Ureter (tissue), 1 donor: ENCODE measurements around the gene FGB. TPM values are rescaled to one million over a fixed set of nuclear protein-coding genes. Genes with fewer than 3 reads are reported as not detected.

ENCODE experiments used
- DNase-seq: peaks from one replicate; pipeline ENCODE4 v3.0.0-alpha.2; 2020; ENCODE audit warnings: low spot score
- total RNA-seq: library from RNA; stranded (reverse); gene quantifications from one replicate; pipeline ENCODE4 v1.2.4, GENCODE V29; 2023
- donor health status: DM: yes; HTN: yes; CAD: no.

The FGB gene
- total RNA-seq: 1.3 TPM

DNA sequence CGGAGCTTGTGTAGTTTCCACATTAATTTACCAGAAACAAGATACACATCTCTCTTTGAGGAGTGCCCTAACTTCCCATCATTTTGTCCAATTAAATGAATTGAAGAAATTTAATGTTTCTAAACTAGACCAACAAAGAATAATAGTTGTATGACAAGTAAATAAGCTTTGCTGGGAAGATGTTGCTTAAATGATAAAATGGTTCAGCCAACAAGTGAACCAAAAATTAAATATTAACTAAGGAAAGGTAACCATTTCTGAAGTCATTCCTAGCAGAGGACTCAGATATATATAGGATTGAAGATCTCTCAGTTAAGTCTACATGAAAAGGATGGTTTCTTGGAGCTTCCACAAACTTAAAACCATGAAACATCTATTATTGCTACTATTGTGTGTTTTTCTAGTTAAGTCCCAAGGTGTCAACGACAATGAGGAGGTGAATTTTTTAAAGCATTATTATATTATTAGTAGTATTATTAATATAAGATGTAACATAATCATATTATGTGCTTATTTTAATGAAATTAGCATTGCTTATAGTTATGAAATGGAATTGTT is at the start of gene FGB:
Gene FGB (plus strand): TSS at position 315 of the 558 bp plus-strand sequence. CDS start 8 bp downstream, at position 323.
- DNase-seq: no peak

- DNase-seq: no peak
Observed at GRCh38 chr4:154516318-154517029, 46.3 kb upstream of the FGB start.

DNA sequence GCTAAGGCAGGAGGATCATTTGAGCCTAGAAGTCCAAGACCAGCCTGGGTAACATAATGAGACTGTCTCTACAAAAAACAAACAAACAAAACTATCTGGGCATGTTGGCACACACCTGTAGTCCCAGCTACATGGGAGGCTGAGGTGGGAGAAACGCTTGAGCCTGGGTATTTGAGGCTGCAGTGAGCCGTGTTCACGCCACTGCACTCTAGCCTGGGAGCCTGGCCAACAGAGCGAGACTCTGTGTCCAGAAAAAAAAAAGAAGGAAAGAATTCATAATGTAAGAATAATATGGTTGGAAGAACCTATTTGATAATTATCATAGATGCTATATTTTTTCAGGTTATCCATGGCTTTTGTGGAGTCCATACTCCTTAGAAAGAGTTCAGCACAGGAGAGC is 45.2 kb upstream of the FGB start:
- DNase-seq: no peak

GRCh38 chr4:154519214-154519613 is 43.6 kb upstream of the FGB start:
- no peak for DNase-seq

GRCh38 chr4:154521607-154522006 is 41.2 kb upstream of the FGB start:
- DNase-seq: no peak

- DNase-seq: no peak
Observed at GRCh38 chr4:154526151-154526550, 36.7 kb upstream of the FGB start.

DNA sequence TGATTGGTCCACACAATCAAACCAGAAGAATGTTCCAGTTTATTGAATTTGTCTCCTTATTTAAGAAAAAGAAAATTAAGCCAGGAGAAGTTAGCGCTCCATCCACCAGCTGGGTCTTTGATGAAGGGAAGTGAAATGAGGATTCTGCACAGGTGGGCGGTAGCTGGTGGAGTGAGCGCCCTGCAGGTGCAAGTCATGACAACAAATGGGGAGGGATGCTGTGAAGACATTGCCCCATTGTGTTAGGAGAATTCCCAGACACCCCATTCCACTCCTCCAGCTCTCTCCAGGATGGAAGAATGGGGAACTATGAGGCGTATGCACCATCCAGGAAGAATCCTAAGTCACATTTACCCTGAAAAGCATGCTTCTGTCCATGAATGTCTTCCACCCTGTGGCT is 35.5 kb upstream of the FGB start:
- DNase-seq: no peak

GRCh38 chr4:154528869-154529268 is 33.9 kb upstream of the FGB start:
- no peak for DNase-seq

- DNase-seq: no peak
Observed at GRCh38 chr4:154529728-154530519, 32.9 kb upstream of the FGB start.

DNA sequence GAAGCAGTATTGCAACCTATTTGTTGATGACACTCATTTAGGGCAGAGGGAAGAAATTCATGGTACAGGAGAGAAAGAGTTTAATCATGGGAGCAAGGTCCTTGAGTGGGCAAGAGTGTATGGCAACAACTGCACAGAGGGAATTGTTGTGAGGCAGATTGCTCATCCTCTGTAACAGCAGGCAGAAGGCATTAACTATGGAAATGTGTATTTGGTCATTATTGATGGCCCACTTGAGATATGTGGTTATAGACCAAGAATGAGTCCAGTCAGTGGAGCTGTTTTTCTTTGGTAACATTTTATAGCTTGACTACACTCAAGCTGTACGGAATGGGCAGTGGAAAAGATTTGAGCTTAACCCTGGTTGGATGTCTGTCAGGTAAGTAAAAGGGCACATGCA is 28.5 kb upstream of the FGB start:
- no peak for DNase-seq

- no peak for DNase-seq
Observed at GRCh38 chr4:154542271-154542879, 20.4 kb upstream of the FGB start.

GRCh38 chr4:154545689-154546088 is 17.1 kb upstream of the FGB start:
- no peak for DNase-seq

DNA sequence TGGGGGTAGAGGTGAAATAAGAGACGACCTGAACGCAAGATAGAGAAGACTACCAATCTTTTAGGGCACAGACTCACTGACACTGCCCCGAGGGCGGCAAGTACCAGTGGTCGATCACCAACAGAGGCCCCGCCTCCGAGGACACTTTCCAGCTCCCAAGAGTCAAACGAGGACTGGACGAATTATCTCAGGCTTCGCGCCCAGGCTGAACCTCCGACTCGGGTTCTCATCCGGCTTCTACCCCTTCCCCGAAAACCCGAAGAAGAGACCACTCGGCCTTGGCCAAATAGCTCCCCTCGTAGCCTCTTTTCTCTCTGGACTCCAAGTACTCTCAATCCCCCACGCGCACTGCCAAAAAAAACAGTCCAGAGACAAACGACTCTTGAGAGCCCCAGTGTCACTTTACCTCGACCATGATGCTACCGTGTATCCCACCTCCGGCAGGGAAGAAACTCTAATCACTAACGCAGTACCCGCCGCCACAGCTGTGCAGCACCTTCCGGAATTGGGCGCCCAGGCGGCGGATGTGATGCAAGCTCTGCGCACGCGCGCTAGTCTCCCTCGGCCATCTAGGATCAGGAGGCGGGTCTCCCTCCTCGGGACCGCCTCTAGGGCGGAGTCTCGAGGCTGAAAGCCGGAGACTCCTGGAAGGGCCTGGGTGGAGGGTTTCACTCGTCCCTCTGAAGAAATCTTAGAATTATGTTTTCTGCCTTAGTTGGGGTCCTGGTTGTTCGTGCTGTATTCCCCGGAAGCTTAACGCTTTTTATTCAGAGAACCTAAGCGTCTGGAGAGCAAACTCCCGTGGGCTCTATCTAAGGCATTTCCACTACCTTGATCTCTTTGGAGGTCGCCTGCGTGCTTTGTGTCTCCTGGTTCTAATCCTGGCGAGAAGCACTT is 12.7 kb upstream of the FGB start, which contains the start of gene PLRG1:
Gene PLRG1 (minus strand): TSS at position 507 of the 897 bp plus-strand sequence. CDS start 92 bp downstream, at position 415.
- DNase-seq: peak; percentile 96

GRCh38 chr4:154551872-154552686 is 10.7 kb upstream of the FGB start:
- peak; percentile 81 for DNase-seq

GRCh38 chr4:154559141-154559493 is 3.7 kb upstream of the FGB start:
- no peak for DNase-seq

DNA sequence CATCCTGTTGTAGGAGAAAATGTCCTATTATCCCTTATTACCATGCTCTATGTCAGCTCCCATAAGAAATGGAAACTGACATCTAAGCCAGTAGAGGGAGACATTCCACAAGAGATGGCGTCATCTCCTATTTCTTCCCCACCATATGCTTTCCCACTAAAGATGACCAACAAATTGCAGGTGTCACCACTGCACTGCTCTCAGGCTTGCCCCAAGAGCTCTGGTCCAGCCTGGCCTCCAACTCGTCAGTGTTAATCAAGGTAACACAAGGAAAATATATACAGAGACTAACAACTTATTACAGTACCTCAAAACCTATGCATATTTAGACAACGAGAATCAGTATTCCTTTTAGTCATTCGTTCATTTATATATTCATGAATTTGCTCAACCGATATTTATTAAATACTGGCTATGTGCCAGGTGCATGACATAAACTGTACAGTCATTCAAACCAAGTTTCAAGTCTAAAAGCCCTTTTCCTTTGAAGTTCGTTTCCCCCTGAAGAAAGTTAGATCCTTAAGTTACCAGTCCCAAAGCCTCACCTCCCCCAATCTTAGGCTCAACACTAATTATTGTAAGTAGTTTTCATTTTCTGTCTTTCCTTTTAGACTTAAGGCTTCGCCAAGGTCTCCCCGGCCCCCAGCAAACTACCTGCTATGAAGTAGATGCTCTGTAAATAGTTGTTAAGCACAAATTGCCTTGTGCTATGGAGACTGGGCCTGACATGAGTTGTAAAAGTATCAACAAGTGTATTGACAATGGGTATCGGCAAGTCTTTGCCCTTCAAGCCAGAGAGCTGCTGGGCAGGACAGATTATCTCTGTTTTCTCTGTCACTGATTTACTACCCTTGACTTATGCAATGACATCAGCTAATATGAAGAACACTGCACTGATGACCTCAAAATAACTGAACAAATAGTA is 3.1 kb upstream of the FGB start:
- no peak for DNase-seq

GRCh38 chr4:154560419-154560801 is 2.4 kb upstream of the FGB start:
- DNase-seq: no peak

- no peak for DNase-seq
Observed at GRCh38 chr4:154560824-154561231, 2.0 kb upstream of the FGB start.

DNA sequence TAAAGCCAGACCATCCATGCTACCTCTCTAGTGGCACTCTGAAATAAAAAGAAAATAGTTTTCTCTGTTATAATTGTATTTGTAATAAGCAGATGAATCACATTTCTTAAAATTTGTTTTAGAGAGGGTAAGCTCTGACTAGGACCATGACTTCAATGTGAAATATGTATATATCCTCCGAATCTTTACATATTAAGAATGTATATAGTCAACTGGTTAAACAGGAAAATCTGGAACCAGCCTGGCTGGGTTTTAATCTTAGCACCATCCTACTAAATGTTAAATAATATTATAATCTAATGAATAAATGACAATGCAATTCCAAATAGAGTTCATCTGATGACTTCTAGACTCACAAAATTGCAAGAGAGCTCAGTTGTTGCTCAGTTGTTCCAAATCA is 1.5 kb downstream of the FGB start:
- no peak for DNase-seq
